EL (cell line): ENCODE data around the gene OLFM3.

Experiments used
- DNase-seq: peaks from one replicate; pipeline ENCODE4 v3.0.0-alpha.2; 2016

The OLFM3 gene

DNA sequence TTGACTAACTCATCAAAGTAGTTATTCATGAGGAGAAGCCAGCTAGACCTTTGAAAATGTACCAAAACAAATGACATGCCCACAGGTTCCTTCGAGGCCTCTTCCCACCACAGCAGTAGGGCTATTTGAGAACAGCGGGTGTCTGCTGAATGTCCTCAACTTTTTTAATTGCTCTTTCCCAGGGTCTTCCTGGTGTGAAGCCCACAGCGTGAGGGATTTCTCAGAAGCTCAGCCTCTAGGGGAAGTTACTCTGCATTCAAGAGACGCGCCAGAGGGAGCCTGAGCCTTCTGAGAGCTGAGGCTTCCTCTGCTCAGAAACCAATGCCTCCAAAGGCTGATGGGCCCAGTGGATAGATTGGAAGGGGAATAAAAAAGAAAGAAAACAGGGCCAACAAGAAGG, 153.6 kb downstream of the OLFM3 start:
- no peak for DNase-seq

DNA sequence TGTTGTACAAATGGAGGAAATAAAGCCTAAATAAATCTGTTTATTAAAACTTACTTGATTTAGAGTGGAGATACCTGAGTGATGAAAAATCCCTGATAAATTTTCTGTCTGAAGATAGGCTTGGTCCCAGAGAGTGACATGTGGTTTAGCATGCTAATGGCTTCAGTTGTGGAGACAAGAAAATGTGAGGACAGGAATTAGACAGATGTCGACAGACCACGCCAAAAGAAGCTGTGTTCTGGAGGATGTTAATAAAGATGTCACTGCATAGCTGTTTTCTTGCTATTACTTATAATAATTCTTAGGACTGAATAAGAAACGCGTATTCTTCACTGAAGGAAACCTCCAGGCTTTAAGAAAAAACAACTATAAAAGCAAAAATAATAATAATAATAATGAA, 154.9 kb downstream of the OLFM3 start:
- no peak for DNase-seq

DNA sequence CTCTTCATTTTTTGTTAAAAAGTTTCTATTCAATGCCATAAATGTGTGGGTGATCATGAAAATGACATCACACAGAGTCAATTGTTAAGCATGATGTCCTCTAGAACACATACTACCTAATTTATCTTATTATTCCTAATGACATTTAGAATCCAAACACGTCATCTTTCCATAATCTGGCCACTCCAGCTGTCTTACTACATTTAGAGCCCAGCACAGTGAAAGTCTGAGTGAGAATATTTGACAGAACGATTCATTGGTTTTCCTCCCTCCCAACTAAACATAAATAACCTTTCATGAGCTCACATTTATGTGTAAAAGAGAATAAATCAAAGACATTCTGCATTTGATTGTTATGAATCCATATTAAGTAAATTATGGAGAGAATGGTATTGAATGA, 160.7 kb downstream of the OLFM3 start:
- no peak for DNase-seq

DNA sequence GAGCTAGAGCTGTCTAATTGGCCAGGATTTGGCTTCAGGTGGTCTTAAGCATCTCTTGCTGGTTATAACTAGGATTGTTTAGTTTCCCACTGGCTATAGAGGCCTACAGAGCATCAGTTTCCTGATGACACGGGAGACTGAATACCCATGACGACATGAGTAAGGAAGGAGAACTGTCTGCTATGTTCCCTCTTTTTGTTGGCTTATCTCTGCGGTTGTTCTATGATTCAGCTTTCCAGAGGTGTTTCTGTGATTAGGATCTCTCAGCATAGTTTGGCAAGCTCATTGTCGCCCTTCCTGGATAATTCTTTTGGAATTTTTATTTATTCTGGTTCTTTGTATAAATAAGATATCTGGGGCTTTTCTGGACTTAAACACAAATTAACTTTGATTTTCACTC, 163.4 kb downstream of the OLFM3 start:
- DNase-seq, result no peak

DNA sequence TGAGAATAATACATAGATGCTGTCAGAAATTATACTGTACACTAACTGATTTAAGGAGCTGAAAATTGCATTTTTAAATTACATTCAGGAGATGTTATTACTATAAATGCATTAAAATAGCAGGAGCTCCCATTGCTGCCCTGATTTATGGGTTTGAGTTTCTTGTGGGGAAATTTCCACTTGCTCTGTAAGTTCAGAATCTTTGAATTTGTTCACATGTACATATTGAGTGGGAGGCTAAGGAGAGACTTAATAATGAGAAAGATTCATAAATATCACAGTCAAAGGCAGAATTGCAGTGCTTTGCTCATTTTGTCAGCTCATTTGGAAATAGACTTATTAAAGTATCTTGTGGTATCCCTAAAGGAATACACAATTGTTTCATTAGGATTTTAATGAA, 170.3 kb downstream of the OLFM3 start:
- no peak for DNase-seq

DNA sequence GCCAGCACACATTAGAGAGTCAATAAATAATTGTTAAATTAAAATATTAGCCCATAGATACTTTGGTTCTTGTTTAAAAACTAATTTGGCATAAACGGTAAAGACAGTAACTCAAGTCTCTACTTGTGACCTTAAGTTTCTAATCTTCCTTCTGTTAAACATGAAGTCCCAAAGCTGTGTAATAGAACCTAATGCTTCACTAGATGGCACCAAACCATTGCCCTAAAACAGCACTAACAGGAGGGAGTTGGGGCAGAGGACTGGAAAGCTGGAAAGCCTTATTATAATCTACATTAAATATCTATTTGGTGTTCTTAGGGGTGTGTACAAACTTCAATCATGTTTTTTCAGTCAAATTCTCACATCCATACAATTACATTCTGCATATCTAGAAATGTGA, 176.7 kb downstream of the OLFM3 start:
- DNase-seq, result peak; percentile 16

DNA sequence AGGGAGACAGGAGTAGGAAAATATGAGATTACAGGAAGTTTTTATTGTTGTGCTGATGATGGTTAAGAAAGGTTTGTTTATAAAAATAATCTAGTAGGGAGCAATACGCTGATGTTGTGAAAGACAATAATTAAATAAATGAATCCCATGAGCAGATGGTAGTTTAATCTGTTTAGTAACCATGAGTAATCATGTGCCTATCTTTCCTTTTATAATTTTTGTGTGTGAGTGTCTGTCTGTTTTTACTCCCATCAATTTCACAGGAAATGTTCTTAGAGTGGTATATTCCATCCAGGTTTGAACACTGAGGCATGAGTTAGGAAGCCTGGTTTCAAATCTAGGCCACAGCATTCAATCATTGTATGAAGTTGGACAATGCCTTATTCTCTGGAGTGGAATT, 180.5 kb downstream of the OLFM3 start:
- no peak for DNase-seq

DNA sequence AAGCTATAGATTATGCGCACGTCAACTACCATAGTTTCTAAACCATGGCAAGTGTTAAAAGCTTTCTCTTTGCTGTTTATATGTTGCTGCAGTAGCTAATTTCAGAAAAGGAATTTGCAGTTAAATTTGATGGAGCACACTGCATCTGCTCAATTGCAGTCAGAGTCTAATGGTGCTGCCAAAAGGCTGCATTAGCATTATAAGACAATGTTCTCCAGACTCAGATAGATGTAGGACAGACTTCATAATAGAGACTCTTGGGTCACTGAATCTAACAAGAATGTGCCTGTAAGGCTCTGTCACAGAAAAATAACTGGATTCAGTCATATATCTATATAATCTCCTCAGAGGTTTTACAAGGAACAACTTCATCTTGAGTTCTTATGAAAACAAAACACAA, 198.3 kb downstream of the OLFM3 start:
- DNase-seq, result no peak

DNA sequence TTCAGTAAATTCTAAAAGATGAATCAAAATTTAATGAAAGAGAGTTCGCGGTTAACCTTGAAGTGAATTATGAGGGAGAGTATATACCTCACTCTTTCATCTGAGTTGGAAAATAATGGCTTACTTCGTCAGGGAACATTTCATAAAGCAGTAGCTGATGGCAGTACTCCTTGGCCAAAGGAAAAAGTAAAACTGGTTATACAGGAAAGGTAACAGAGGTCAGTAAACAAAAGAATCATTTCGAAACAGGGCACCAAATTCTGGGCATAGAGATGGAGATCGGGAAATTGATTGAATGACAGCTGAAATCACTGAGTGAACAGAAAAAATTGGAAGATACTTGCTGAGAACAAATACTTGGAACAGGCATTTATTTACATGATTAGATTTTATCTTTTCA, 199.0 kb downstream of the OLFM3 start:
- no peak for DNase-seq

DNA sequence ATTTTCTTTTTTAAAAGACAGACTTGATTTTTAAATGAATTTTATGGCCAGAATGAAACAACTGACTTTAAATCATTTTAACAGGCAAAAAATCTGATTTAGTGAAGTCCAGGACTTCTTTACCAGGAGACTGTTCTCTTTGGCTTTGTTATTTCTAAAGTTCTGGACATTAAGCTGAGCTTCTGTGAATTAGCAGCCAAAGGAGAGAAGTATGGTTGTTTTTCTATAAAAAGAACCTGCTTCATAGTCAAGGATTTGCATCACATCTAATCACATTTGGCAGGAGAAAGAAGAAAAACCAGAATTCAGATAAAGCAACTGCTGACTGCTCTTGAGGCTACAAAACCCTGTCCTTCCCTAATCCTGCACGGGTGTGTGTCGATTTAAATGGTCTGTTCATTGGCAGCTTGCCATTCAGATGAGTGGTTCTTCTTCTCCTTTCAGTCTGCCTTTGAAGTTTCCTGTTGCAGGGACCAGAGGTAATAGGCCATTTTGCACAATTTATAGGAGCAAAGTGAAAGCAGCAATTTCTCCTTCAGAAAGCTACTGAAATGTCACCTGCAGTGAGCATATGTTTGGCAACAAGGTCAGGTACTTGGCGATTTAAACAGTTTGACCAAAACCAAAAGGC, 215.4 kb downstream of the OLFM3 start:
- DNase-seq, result peak; percentile 4

DNA sequence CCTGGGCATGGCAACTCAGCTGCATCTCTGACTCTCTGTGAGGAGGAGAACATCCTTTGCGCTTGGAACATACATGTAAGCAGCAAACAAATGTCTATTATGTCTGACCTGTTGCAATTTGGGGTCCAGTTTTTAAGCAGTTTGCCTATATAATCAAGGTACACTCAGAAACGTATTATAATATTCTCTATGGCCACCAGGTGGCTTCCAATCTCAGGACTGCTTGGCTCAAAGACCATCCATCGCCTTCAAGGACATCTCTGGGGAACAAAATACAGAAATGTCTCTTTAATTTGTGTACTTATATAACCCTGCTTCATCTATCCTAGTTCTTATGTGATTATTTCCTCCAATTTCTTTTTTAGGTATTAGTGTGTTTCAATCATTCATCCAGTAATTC, 227.2 kb downstream of the OLFM3 start:
- DNase-seq, result peak; percentile 8

DNA sequence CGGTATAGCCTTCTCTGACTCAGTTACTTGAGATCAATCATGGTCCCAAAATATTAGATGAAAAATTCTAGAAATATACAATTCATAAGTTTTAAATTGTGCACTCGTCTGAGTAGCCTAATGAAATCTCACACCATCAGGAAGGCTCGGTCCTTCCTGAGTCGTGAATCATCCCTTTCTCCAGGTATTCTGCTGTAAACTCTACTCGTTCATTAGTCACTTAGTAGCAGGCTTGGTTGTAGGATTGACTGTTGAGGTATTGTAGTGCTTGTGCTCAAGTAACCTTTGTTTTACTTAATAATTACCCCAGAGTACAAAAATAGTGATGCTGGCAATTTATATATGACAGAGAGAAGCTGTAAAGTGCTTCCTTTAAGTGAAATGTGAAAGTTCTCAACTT, 238.7 kb downstream of the OLFM3 start:
- no peak for DNase-seq

DNA sequence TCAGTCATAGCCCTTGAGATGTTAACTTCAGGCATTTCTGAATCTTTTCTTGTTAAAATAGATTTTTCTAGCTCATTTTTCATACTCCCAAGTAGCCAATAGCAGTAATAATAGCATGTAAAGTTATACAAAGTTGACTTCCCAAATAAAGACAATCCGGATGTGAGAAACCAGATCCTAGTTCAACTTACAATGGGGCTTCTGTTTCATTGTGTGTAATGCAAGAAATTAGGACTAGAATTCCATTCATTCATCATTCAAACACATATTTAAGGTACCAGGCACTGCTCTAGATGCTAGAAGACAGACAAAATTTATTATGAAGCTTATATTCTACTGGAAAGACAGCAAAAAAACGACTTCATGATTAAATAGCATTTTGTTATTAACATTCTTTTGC, 240.3 kb downstream of the OLFM3 start:
- DNase-seq, result no peak
